K562 (cell line): ENCODE data around the gene TMEM141. TPM values are rescaled to one million over a fixed set of nuclear protein-coding genes. Genes with fewer than 3 reads are reported as not detected.

Experiments used
- CEBPB ChIP-seq: fragments of 450-650 bp; IDR thresholded peaks from 2 replicates; pipeline ENCODE4 v1.6.1; 2016; ENCODE audit warnings: missing genetic modification characterization, missing compliant biosample characterization
- CSDE1 ChIP-seq, 2 experiments: fragments of 450-650 bp; IDR thresholded peaks; 2 replicates each; pipeline ENCODE4 v1.6.1; 2016; ENCODE audit warnings: mild to moderate bottlenecking in 1 of 2
- POLR2G ChIP-seq: fragments of 200-400 bp; formaldehyde crosslinking; IDR thresholded peaks from 2 replicates; pipeline ENCODE4 v1.6.1; 2017; ENCODE audit warnings: low read depth, mild to moderate bottlenecking, antibody characterized with exemption, low read length, moderate library complexity
- TAF15 ChIP-seq: fragments of 200-400 bp; formaldehyde crosslinking; IDR thresholded peaks from 2 replicates; pipeline ENCODE4 v1.6.1; 2017; ENCODE audit warnings: mild to moderate bottlenecking, low read depth, low read length, moderate library complexity
- ZBED1 ChIP-seq: IDR thresholded peaks from 2 replicates; pipeline ENCODE4 v1.6.1; 2014
- ZNF518B ChIP-seq: fragments of 250-450 bp; sonication (Bioruptor Pico); IDR thresholded peaks from 2 replicates; pipeline ENCODE4 v1.5.0; 2021; ENCODE audit warnings: mild to moderate bottlenecking, moderate library complexity
- polyA plus RNA-seq, 8 experiments: library from polyadenylated mRNA; depleted of rRNA in 4 of 8; stranded (reverse) in 5 of 8; unstranded in 3 of 8; fragments of >200 nt; fragmentation: Nextera tagmentation in 2 of 8; fragmentation: Illumina TruSeq in 1 of 8; extraction: Ambion mirVana in 2 of 8; extraction: Trizol in 1 of 8; gene quantifications; 2 replicates each; pipeline versions ENCODE4 v1.2.1 to v1.2.3, GENCODE V29; 2011 to 2014; ENCODE audit warnings: inconsistent platforms in 1 of 8, missing spikeins in 1 of 8
- total RNA-seq, 7 experiments: library from RNA; depleted of rRNA in 6 of 7; stranded (reverse); fragments of >200 nt in 6 of 7; fragmentation: Illumina TruSeq in 2 of 7; extraction: Trizol in 2 of 7; gene quantifications; 2 replicates each; pipeline versions ENCODE4 v1.2.1 to v1.2.3, GENCODE V29; 2011 to 2021; ENCODE audit warnings: low replicate concordance in 1 of 7
- TF ChIP-seq, protein P1 (sequence below): fragments of 200-600 bp; sonication (generic); IDR thresholded peaks from one replicate; pipeline ENCODE4 v1.6.1; 2012; ENCODE audit warnings: mild to moderate bottlenecking, low read depth, low read length, inconsistent platforms
- TF ChIP-seq, protein P2 (sequence below): fragments of 200-800 bp; sonication (Bioruptor generic); IDR thresholded peaks from 2 replicates; pipeline ENCODE4 v1.6.1; 2017; ENCODE audit warnings: missing genetic modification characterization, missing compliant biosample characterization

Gene TMEM141
- total and polyA plus RNA-seq, 9 of the 15 experiments (the other 6 are each of a cell fraction or from before 2014, with no cell fraction given) = 21.5 to 123 (median 74.8) TPM

DNA sequence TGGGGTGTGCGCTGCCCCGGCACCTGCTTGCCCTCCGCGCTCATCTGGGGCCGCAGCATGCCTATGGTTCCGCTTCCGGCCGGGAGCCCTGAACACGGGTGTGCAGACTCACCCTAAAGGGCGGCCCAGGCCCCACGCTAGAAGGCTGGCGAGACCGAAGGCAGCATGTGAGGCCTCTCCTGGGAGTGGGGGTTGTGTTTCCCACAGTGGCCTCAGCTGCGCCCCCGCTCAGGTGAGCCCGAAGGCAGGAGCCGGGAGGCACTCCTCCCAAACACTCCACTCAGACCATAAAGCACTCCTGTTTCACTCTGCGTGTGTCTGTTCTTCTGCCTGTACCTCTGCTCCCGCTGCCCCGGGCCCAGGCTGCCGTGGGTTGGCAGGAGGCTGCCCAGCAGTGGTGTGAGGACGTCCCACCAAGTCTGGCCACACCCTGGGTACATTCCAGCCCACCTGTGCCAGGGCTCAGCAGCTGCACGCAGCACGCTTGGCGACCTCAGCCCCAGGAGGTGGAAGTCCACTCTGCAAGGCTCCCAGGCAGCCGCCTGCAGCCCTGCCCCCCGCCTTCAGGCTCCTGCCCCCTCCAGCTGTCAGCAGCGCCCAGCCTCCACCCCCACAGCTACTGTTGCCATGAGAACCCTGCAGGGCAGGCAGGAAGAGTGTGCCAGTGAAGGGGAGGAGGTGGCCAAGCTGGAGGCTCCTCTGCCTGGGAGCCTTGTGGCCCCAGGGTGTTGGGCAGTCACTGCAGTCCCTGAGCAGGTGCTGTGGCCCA is 49.9 kb downstream of the TMEM141 start (continued):
- TF ChIP-seq, protein P1, sequence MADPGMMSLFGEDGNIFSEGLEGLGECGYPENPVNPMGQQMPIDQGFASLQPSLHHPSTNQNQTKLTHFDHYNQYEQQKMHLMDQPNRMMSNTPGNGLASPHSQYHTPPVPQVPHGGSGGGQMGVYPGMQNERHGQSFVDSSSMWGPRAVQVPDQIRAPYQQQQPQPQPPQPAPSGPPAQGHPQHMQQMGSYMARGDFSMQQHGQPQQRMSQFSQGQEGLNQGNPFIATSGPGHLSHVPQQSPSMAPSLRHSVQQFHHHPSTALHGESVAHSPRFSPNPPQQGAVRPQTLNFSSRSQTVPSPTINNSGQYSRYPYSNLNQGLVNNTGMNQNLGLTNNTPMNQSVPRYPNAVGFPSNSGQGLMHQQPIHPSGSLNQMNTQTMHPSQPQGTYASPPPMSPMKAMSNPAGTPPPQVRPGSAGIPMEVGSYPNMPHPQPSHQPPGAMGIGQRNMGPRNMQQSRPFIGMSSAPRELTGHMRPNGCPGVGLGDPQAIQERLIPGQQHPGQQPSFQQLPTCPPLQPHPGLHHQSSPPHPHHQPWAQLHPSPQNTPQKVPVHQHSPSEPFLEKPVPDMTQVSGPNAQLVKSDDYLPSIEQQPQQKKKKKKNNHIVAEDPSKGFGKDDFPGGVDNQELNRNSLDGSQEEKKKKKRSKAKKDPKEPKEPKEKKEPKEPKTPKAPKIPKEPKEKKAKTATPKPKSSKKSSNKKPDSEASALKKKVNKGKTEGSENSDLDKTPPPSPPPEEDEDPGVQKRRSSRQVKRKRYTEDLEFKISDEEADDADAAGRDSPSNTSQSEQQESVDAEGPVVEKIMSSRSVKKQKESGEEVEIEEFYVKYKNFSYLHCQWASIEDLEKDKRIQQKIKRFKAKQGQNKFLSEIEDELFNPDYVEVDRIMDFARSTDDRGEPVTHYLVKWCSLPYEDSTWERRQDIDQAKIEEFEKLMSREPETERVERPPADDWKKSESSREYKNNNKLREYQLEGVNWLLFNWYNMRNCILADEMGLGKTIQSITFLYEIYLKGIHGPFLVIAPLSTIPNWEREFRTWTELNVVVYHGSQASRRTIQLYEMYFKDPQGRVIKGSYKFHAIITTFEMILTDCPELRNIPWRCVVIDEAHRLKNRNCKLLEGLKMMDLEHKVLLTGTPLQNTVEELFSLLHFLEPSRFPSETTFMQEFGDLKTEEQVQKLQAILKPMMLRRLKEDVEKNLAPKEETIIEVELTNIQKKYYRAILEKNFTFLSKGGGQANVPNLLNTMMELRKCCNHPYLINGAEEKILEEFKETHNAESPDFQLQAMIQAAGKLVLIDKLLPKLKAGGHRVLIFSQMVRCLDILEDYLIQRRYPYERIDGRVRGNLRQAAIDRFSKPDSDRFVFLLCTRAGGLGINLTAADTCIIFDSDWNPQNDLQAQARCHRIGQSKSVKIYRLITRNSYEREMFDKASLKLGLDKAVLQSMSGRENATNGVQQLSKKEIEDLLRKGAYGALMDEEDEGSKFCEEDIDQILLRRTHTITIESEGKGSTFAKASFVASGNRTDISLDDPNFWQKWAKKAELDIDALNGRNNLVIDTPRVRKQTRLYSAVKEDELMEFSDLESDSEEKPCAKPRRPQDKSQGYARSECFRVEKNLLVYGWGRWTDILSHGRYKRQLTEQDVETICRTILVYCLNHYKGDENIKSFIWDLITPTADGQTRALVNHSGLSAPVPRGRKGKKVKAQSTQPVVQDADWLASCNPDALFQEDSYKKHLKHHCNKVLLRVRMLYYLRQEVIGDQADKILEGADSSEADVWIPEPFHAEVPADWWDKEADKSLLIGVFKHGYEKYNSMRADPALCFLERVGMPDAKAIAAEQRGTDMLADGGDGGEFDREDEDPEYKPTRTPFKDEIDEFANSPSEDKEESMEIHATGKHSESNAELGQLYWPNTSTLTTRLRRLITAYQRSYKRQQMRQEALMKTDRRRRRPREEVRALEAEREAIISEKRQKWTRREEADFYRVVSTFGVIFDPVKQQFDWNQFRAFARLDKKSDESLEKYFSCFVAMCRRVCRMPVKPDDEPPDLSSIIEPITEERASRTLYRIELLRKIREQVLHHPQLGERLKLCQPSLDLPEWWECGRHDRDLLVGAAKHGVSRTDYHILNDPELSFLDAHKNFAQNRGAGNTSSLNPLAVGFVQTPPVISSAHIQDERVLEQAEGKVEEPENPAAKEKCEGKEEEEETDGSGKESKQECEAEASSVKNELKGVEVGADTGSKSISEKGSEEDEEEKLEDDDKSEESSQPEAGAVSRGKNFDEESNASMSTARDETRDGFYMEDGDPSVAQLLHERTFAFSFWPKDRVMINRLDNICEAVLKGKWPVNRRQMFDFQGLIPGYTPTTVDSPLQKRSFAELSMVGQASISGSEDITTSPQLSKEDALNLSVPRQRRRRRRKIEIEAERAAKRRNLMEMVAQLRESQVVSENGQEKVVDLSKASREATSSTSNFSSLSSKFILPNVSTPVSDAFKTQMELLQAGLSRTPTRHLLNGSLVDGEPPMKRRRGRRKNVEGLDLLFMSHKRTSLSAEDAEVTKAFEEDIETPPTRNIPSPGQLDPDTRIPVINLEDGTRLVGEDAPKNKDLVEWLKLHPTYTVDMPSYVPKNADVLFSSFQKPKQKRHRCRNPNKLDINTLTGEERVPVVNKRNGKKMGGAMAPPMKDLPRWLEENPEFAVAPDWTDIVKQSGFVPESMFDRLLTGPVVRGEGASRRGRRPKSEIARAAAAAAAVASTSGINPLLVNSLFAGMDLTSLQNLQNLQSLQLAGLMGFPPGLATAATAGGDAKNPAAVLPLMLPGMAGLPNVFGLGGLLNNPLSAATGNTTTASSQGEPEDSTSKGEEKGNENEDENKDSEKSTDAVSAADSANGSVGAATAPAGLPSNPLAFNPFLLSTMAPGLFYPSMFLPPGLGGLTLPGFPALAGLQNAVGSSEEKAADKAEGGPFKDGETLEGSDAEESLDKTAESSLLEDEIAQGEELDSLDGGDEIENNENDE = peak; percentile 32
- peak; percentile 68 for TF ChIP-seq POLR2G
- no peak for TF ChIP-seq CEBPB (tag)
- no peak for TF ChIP-seq ZNF518B (CRISPR knock-in tag)
- TF ChIP-seq ZBED1 = no peak
- TF ChIP-seq, protein P2, sequence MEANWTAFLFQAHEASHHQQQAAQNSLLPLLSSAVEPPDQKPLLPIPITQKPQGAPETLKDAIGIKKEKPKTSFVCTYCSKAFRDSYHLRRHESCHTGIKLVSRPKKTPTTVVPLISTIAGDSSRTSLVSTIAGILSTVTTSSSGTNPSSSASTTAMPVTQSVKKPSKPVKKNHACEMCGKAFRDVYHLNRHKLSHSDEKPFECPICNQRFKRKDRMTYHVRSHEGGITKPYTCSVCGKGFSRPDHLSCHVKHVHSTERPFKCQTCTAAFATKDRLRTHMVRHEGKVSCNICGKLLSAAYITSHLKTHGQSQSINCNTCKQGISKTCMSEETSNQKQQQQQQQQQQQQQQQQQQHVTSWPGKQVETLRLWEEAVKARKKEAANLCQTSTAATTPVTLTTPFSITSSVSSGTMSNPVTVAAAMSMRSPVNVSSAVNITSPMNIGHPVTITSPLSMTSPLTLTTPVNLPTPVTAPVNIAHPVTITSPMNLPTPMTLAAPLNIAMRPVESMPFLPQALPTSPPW = peak; percentile 40; the same call in 1 of the 2 replicates
- TF ChIP-seq CSDE1 (IDR thresholded peaks at IDR 0.05) = no peak
- TF ChIP-seq TAF15 = 0 out of 2 replicates have a peak, but pooled peaks have one; percentile 75
